Measurements from ENCODE around the gene HRH4.

The HRH4 gene

GRCh38 chr18:24466771-24467170, 6.3 kb downstream of the HRH4 start:
- DNase-seq (ENCODE audit: low read depth in 2 of 2) = no peak

DNA sequence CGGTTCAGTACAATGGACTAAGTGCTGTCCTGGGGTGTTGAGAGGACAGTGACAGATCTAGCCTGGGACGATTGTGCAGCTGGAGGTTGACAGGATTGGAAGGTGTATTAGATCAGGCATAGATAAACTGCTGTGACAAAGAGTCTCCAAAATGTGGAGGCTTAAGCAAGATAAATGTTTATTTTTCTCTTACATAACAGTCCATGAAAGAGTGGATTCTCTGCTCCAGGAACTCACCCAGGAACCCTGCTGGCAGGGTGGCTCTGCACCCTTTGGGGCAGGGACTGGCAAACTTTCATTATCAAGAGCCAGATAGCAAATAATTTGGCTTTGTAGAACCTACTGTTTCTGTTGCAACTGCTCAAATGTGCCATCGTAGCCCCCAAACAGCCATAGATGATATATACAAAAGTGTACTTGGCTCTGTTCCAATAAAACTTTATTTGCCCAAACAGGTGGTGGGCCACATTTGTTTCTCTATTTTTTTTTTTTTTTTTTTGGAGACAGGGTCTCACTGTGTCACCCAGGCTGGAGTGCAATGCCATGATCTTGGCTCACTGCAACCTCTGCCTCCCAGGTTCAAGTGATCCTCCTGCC, 9.7 kb downstream of the HRH4 start:
- no peak for DNase-seq (ENCODE audit: low read depth in 2 of 2)

- DNase-seq (ENCODE audit: low read depth in 2 of 2) = no peak
Observed at GRCh38 chr18:24470805-24471204, 10.4 kb downstream of the HRH4 start.

DNA sequence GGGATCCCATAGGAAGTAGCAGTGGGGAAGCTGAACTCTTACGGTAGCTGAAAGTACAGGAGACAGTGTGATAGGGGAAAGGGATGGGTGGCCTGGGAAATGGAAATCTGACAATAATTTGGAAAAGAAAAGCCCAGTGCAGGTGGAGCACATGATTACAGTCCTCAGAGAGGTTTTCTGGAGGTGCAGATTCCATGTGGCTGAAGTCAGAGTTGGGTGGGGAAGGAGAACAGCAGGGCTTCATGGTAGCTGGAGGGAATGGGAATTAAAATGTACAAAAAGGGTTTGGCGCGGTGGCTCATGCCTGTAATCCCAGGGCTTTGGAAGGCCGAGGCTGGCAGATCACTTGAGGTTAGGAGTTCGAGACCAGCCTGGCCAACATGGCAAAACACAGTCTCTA, 12.2 kb downstream of the HRH4 start:
- DNase-seq (ENCODE audit: low read depth in 2 of 2) = no peak

GRCh38 chr18:24474406-24474805, 14.0 kb downstream of the HRH4 start:
- DNase-seq (ENCODE audit: low read depth in 2 of 2) = no peak

- DNase-seq (ENCODE audit: low read depth in 2 of 2) = no peak
Observed at GRCh38 chr18:24475926-24476589, 15.6 kb downstream of the HRH4 start.

- no peak for DNase-seq (ENCODE audit: low read depth in 2 of 2)
Observed at GRCh38 chr18:24479371-24479770, 18.9 kb downstream of the HRH4 start.

DNA sequence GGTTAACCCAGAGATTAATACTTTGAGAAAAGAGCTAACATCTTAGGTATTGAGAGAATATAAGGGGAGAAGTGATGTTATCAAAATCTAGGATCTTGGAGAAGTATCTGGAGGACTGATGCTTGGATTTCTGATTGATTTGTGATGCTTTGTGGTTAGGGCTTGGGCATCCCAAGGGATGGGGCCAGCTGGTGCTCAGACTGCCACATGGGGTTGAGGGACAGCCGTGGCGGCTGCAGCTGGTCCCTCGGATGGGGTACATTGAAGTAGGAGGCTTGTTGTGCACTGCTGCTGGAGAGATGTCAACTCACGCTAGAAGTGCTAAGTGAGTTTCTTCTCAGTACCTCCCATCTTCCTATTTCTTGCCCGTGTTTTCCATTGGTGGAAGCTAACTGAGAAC, 22.4 kb downstream of the HRH4 start:
- DNase-seq (ENCODE audit: low read depth in 2 of 2) = no peak

GRCh38 chr18:24485681-24486080, 25.2 kb downstream of the HRH4 start:
- DNase-seq (ENCODE audit: low read depth in 2 of 2) = no peak

DNA sequence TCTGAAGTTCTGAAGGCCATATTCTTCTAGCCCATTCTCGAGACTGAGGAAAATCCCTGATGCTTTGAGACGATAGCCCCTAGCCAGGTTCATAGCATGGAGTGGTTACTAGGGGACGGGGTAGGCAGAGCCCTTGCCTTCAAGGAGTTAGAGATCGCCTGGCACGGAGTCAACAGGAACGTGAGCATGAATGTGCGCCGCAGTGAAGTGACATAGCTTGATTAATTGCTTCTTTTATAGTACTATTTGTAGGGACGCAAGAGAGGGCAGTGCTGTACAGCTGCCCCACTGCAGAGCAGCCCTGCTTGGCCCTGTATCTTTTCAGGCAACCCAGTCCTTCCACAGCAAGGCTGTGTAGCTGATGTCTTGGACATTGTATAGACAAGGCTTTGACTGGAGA, 26.2 kb downstream of the HRH4 start:
- no peak for DNase-seq (ENCODE audit: low read depth in 2 of 2)

- no peak for DNase-seq (ENCODE audit: low read depth in 2 of 2)
Observed at GRCh38 chr18:24488824-24489493, 28.5 kb downstream of the HRH4 start.

DNA sequence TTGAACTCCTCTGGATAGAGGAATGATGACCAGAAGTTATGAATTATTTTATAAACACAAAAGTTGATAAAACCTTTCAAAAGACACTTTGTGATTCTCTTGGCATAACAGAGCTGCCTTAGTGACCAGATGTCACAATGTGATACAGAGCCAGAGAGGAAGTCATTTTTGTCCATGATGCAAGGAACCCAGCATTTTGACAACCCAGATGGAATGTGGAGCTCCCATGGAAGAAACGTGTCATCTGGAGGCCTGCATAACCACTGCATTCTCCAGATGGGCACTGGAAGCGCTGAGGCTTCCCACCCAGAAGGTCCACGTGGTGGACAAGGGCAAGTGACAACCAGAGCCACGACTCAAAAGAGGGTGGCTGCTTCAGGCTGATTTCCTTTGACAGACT, 30.1 kb downstream of the HRH4 start:
- DNase-seq (ENCODE audit: low read depth in 2 of 2) = no peak

- no peak for DNase-seq (ENCODE audit: low read depth in 2 of 2)
Observed at GRCh38 chr18:24491927-24492834, 31.7 kb downstream of the HRH4 start.

GRCh38 chr18:24494586-24494985, 34.1 kb downstream of the HRH4 start:
- no peak for DNase-seq (ENCODE audit: low read depth in 2 of 2)

- DNase-seq (ENCODE audit: low read depth in 2 of 2) = no peak
Observed at GRCh38 chr18:24497031-24497754, 36.8 kb downstream of the HRH4 start.

GRCh38 chr18:24499814-24500213, 39.4 kb downstream of the HRH4 start:
- no peak for DNase-seq (ENCODE audit: low read depth in 2 of 2)

DNA sequence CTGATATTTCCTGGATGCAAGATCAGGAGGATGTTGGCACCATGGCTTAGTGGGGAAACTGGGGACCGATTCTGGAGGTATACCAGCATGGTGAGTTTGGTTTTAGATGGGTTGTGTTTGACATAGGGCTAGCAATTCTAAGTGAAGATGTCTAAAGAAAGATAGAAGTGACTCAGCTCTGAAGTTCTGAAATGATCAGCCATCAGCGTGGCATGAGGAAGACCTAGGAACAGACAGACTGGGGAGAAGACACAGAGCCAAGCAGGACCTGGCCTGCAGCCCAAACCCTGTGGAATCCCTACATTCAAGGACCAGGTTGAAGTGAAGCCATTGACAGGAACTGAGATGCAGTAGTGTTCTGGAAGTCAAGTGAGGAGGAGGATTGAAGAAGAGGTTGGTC, 39.8 kb downstream of the HRH4 start:
- no peak for DNase-seq (ENCODE audit: low read depth in 2 of 2)

- DNase-seq (ENCODE audit: low read depth in 2 of 2) = no peak
Observed at GRCh38 chr18:24500766-24501165, 40.3 kb downstream of the HRH4 start.

DNA sequence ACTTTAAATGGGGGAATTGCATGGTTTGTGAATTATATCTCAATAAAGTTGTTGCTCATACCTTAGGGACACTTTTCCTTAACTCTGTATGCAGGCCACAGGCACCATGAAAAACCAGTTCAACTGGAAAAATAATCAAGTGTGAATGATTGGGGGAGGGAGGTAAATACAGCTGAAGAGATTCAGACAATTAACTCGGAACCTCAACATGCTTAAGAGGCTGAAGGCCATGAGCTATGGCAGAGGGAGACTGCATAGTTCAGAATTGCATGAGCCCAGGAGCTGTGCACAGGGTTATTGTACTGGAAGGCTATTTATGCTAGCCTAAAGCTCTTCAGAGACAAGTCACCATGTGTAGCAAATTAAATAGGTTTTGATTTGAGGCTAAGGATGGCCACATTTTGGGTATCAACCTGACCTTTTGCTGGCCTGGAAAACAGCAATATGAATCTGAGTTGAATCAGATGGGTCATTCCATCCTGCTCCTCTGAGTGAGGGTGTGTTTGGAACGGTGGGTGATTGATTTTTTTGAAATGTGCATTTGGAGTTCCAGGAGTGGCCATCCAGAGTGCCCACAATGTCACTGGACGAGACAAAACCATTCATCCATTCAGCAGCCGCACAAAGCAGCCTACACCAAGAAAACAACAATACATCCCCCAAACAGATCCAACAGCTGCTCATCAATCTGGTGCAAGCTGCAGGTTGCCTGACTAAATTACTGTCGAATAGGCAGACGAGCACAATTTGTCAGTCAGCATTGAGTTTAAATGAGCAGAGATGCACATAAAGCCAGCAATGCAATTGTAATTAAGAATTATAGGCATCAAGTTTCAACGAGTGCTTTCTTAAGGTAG, 42.5 kb downstream of the HRH4 start:
- no peak for DNase-seq (ENCODE audit: low read depth in 2 of 2)

GRCh38 chr18:24504401-24504800, 44.0 kb downstream of the HRH4 start:
- no peak for DNase-seq (ENCODE audit: low read depth in 2 of 2)

- DNase-seq (ENCODE audit: low read depth in 2 of 2) = no peak
Observed at GRCh38 chr18:24506175-24506574, 45.7 kb downstream of the HRH4 start.
